Thyroid gland (tissue), 4 donors: Measurements from ENCODE around the gene CAMK1D.

Source experiments
- POLR2A ChIP-seq, 2 donors: fragments of 450-650 bp; IDR thresholded peaks; one replicate each; pipeline ENCODE4 v1.6.1; 2017; ENCODE audit warnings: antibody characterized with exemption in 2 of 2, mild to moderate bottlenecking in 2 of 2, moderate library complexity in 1 of 2
- TF ChIP-seq, protein P1 (sequence below), 6 experiments: fragments of 200-600 bp in 3 of 6; fragments of 450-650 bp in 3 of 6; sonication (generic) in 3 of 6; IDR thresholded peaks; one replicate each; pipeline ENCODE4 v1.5.1; 2016 to 2019; ENCODE audit warnings: antibody characterized with exemption in 6 of 6, mild to moderate bottlenecking in 2 of 6, inconsistent platforms in 1 of 6, moderate library complexity in 1 of 6

DNA sequence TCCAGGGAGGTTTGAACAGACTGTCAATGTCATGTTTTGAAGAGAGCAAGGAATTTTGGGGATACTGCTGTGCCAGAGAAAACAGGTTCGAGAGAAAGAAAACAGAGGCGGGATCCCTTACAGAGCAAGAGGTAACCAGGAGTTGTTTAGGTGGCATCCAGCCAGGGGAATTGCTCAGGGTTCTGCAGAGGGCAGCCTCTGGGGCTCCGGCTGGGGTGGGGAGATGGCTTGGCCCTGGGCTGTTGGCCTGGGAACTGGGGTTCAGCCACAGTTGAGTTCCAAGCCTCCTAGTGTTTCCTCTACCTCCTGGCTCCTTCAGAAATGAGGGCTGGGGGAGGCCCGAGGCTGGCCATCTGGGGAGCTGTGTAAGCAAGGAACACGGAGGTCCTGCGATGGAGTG, 68.0 kb downstream of the CAMK1D start:
- TF ChIP-seq, protein P1, sequence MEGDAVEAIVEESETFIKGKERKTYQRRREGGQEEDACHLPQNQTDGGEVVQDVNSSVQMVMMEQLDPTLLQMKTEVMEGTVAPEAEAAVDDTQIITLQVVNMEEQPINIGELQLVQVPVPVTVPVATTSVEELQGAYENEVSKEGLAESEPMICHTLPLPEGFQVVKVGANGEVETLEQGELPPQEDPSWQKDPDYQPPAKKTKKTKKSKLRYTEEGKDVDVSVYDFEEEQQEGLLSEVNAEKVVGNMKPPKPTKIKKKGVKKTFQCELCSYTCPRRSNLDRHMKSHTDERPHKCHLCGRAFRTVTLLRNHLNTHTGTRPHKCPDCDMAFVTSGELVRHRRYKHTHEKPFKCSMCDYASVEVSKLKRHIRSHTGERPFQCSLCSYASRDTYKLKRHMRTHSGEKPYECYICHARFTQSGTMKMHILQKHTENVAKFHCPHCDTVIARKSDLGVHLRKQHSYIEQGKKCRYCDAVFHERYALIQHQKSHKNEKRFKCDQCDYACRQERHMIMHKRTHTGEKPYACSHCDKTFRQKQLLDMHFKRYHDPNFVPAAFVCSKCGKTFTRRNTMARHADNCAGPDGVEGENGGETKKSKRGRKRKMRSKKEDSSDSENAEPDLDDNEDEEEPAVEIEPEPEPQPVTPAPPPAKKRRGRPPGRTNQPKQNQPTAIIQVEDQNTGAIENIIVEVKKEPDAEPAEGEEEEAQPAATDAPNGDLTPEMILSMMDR (IDR thresholded peaks at IDR 0.05), result no peak
- TF ChIP-seq POLR2A (IDR thresholded peaks at IDR 0.05), result no peak
